Measurements from ENCODE around the gene HMOX1. TPM values are rescaled to one million over a fixed set of nuclear protein-coding genes. Genes with fewer than 3 reads are reported as not detected.

Gene HMOX1
- total and polyA plus RNA-seq, 2 of the 13 experiments (the other 11 are each of a cell fraction or from before 2014, with no cell fraction given): 53.6 to 67.4 TPM

- TF ChIP-seq ZNF329 (CRISPR knock-in tag; IDR thresholded peaks at IDR 0.05; ENCODE audit: low read depth) (no peak), BCL3 (CRISPR knock-in tag; IDR thresholded peaks at IDR 0.05) (no peak), ZNF619 (CRISPR knock-in tag; IDR thresholded peaks at IDR 0.05) (0 out of 2 replicates have a peak, but pooled peaks have one; percentile 15), ZNF737 (CRISPR knock-in tag; IDR thresholded peaks at IDR 0.05; ENCODE audit: borderline replicate concordance) (no peak), YY1 (IDR thresholded peaks at IDR 0.05; ENCODE audit: insufficient read depth, insufficient replicate concordance, low read depth, low read length) (no peak), ELF1 (CRISPR knock-in tag; IDR thresholded peaks at IDR 0.05) (0 out of 2 replicates have a peak, but pooled peaks have one; percentile 29), ZSCAN20 (CRISPR knock-in tag; IDR thresholded peaks at IDR 0.05; ENCODE audit: borderline replicate concordance) (no peak), MYC (CRISPR knock-in tag; IDR thresholded peaks at IDR 0.05; ENCODE audit: borderline replicate concordance) (no peak), TRIM22 (IDR thresholded peaks at IDR 0.05) (no peak), SNAPC4 (CRISPR knock-in tag; IDR thresholded peaks at IDR 0.05) (no peak), KDM5B (CRISPR knock-in tag; IDR thresholded peaks at IDR 0.05; ENCODE audit: borderline replicate concordance) (peak; percentile 36; the same call in 1 of the 2 replicates), ARID2 (CRISPR knock-in tag; IDR thresholded peaks at IDR 0.05; ENCODE audit: borderline replicate concordance) (no peak), RFXAP (CRISPR knock-in tag; IDR thresholded peaks at IDR 0.05; ENCODE audit: borderline replicate concordance) (no peak), SOX13 (IDR thresholded peaks at IDR 0.05) (no peak), SOX13 (CRISPR knock-in tag; conservative IDR thresholded peaks at IDR 0.05 in 1 of 2, IDR thresholded peaks at IDR 0.05 in 1 of 2) (peak in 1 of 2 experiments; percentile 49; a peak in 2 of 4 replicates), SMC3 (IDR thresholded peaks at IDR 0.05; ENCODE audit: low read length) (peak; percentile 69), ATF7-NPFF (CRISPR knock-in tag; IDR thresholded peaks at IDR 0.05; ENCODE audit: low read depth) (no peak), SAP130 (CRISPR knock-in tag; IDR thresholded peaks at IDR 0.05; ENCODE audit: low read depth) (peak; percentile 75), BORCS8-MEF2B (CRISPR knock-in tag; IDR thresholded peaks at IDR 0.05) (no peak), RFXANK (CRISPR knock-in tag; IDR thresholded peaks at IDR 0.05) (no peak)
Observed at GRCh38 chr22:35350539-35351503, 30.1 kb upstream of the HMOX1 start (continued).
